ENCODE results near the gene SLX4. TPM values are rescaled to one million over a fixed set of nuclear protein-coding genes. Genes with fewer than 3 reads are reported as not detected.

The SLX4 gene
- total and polyA plus RNA-seq, 2 experiments from 2014 or later, result 1.9 to 2.3 TPM

DNA sequence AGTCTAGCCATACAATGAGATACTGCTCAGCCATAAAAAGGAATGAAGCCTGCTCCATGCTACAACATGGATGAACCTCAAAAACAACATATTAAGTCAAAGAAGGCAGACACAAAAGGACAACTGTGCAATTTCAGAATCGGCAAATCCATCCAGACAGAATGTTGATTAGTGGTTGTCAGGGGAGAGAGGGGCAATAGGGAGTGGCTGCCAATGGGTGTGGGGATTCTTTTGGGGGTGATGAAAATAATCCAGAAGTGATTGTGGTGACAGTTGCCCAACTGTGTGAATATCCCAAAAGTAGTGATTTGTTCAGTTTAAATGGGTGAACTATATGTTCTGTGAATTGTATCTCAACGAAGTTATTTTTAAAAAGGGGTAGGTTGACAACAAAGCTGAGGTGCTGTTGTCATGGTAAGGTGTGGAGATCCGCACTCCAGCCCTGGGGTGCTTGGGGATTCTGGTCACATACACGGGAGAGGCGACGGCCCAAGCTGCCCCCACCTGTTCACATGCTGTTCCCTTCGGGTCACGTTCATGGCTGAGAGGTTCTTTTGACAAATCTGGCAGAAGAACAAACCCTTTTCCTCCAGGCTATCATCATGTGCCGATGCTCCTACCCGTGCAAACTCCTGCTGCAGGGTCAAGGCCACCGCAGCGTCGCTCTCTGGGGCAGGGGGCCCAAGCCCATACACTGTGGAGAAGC, 9.6 kb downstream of the SLX4 start:
- Histone ChIP-seq H3K9me3 (ENCODE audit: low read depth) (no peaks in the 10 kb centered on the region), H2AFZ (no peak overlapping the region), H4K20me1 (ENCODE audit: insufficient read depth) (no peaks in the 10 kb centered on the region), H3K9ac (no peak overlapping the region), H3K4me1 (ENCODE audit: insufficient read depth) (no peaks in the 10 kb centered on the region), H3K36me3 (ENCODE audit: low read depth) (no peaks in the 10 kb centered on the region), H3K4me3 (no peak overlapping the region), H3K79me2 (ENCODE audit: insufficient read depth) (no peaks in the 10 kb centered on the region), H3K27me3 (replicated peaks; ENCODE audit: insufficient read depth) (no peaks in the 10 kb centered on the region), H3K4me2 (ENCODE audit: unreplicated experiment) (no peak overlapping the region), H3F3A (ENCODE audit: insufficient read depth) (no peaks in the 10 kb centered on the region), H3K27ac (no peak overlapping the region), H3K9me2 (ENCODE audit: insufficient read depth) (no peaks in the 10 kb centered on the region)
- in situ Hi-C loops (cut with MboI), result no loop called here
- TF ChIP-seq EZH2phosphoT487 (IDR thresholded peaks at IDR 0.05; ENCODE audit: insufficient read depth, low read depth) (no peak), EZH2 (IDR thresholded peaks at IDR 0.05; ENCODE audit: insufficient read depth, poor library complexity, severe bottlenecking) (no peak)
- 98% methylated on average over 13 of the region's 13 CpGs for WGBS, 2 experiments (ENCODE audit: low coverage in 1 of 2, low lambda C conversion rate in 2 of 2, missing lambda C conversion rate in 2 of 2)
- DNase-seq, result no peak

DNA sequence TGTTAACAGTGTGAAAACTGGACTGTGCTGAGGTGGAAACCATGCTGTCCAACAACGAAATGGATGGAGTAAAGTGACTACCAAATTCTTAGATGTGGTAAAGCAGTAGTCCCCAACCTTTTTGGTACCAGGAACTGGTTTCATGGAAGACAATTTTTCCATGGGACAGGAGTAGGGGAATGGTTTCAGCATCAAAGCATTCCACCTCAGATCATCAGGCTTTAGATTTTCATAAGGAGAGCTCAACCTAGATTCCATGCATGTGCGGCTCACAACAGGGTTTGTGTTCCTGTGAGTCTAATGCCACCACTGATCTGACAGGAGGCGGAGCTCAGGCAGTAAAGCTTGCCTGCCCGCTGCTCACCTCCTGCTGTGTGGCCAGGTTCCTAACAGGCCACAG, 11.5 kb downstream of the SLX4 start:
- Histone ChIP-seq H3K4me3 (no peak overlapping the region), H3K4me1 (ENCODE audit: insufficient read depth) (no peaks in the 10 kb centered on the region), H3F3A (ENCODE audit: insufficient read depth) (no peaks in the 10 kb centered on the region), H3K36me3 (ENCODE audit: low read depth) (no peaks in the 10 kb centered on the region), H3K9ac (no peak overlapping the region), H3K4me2 (ENCODE audit: unreplicated experiment) (no peak overlapping the region), H3K27me3 (replicated peaks; ENCODE audit: insufficient read depth) (no peaks in the 10 kb centered on the region), H3K9me3 (ENCODE audit: low read depth) (no peaks in the 10 kb centered on the region), H3K79me2 (ENCODE audit: insufficient read depth) (no peaks in the 10 kb centered on the region), H3K9me2 (ENCODE audit: insufficient read depth) (no peaks in the 10 kb centered on the region), H2AFZ (no peak overlapping the region), H4K20me1 (ENCODE audit: insufficient read depth) (no peaks in the 10 kb centered on the region), H3K27ac (no peak overlapping the region)
- 97 to 99% methylated on average over 4 of the region's 4 CpGs for WGBS, 2 experiments (ENCODE audit: low coverage in 1 of 2, low lambda C conversion rate in 2 of 2, missing lambda C conversion rate in 2 of 2)
- DNase-seq, result no peak
- TF ChIP-seq EZH2 (IDR thresholded peaks at IDR 0.05; ENCODE audit: insufficient read depth, poor library complexity, severe bottlenecking), result no peak
- no peak for TF ChIP-seq EZH2phosphoT487 (IDR thresholded peaks at IDR 0.05; ENCODE audit: insufficient read depth, low read depth)
- in situ Hi-C loops (cut with MboI), result no loop called here

DNA sequence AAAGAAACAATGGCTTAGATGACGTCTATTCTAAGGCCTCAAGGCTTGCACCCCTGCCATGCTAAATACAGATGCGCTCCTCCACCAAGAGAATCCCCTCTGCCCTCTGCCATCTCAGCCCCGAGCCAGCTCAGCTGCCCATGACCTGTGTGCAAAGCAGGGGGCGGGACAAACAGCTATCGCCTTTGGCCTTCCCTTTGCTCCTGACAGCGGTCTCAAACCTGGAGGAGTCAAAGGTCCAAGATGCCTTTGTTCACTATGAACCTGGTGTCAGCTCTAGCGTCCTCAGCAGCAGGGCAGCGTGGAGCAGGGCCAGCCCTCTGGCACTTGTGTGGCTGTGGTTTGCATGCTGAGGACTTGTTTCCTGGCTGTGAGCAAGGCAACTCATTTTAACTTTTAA, 12.3 kb downstream of the SLX4 start:
- Histone ChIP-seq H3K27ac (no peak overlapping the region), H3K4me1 (ENCODE audit: insufficient read depth) (no peaks in the 10 kb centered on the region), H3K9me3 (ENCODE audit: low read depth) (no peaks in the 10 kb centered on the region), H3K4me3 (no peak overlapping the region), H3K79me2 (ENCODE audit: insufficient read depth) (no peaks in the 10 kb centered on the region), H4K20me1 (ENCODE audit: insufficient read depth) (no peaks in the 10 kb centered on the region), H3F3A (ENCODE audit: insufficient read depth) (no peaks in the 10 kb centered on the region), H3K4me2 (ENCODE audit: unreplicated experiment) (no peak overlapping the region), H2AFZ (no peak overlapping the region), H3K9ac (no peak overlapping the region), H3K36me3 (ENCODE audit: low read depth) (no peaks in the 10 kb centered on the region), H3K9me2 (ENCODE audit: insufficient read depth) (no peaks in the 10 kb centered on the region), H3K27me3 (replicated peaks; ENCODE audit: insufficient read depth) (no peaks in the 10 kb centered on the region)
- TF ChIP-seq EZH2 (IDR thresholded peaks at IDR 0.05; ENCODE audit: insufficient read depth, poor library complexity, severe bottlenecking) (no peak), EZH2phosphoT487 (IDR thresholded peaks at IDR 0.05; ENCODE audit: insufficient read depth, low read depth) (no peak)
- no peak for DNase-seq
- 95 to 98% methylated on average over 8 of the region's 8 CpGs for WGBS, 2 experiments (ENCODE audit: low coverage in 1 of 2, low lambda C conversion rate in 2 of 2, missing lambda C conversion rate in 2 of 2)
- in situ Hi-C loops (cut with MboI), result no loop called here

DNA sequence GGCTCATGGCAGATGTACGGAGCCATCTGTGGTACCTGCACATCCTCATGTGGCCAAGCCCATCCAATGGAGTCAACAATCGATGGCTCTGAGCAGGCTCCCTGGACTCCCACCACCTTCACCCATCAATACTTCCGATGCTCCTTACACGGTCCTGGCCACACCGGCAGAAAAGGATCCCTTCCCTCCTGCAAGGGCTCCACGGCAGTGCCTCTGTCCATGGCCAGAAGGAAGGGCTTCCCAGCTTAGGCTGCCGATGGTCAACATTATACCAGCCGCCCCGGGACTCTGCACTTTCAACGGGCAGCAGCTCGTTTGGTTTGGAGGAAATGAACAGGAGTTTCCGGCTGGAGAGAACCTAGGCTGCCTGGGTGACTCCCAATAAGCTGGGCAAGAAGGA, 13.2 kb downstream of the SLX4 start:
- H3K9me2 ChIP-seq (ENCODE audit: insufficient read depth), result no peaks in the 10 kb centered on the region
- H3K4me3 ChIP-seq, result no peak overlapping the region
- 95 to 97% methylated on average over 12 of the region's 12 CpGs for WGBS, 2 experiments (ENCODE audit: low coverage in 1 of 2, low lambda C conversion rate in 2 of 2, missing lambda C conversion rate in 2 of 2)
- no peaks in the 10 kb centered on the region for H3K27me3 ChIP-seq (replicated peaks; ENCODE audit: insufficient read depth)
- TF ChIP-seq EZH2 (IDR thresholded peaks at IDR 0.05; ENCODE audit: insufficient read depth, poor library complexity, severe bottlenecking), result no peak
- TF ChIP-seq EZH2phosphoT487 (IDR thresholded peaks at IDR 0.05; ENCODE audit: insufficient read depth, low read depth), result no peak
- H3K4me2 ChIP-seq (ENCODE audit: unreplicated experiment), result no peak overlapping the region
- H4K20me1 ChIP-seq (ENCODE audit: insufficient read depth), result no peaks in the 10 kb centered on the region
- no peaks in the 10 kb centered on the region for H3K4me1 ChIP-seq (ENCODE audit: insufficient read depth)
- H3F3A ChIP-seq (ENCODE audit: insufficient read depth), result no peaks in the 10 kb centered on the region
- H3K79me2 ChIP-seq (ENCODE audit: insufficient read depth), result no peaks in the 10 kb centered on the region
- H3K9me3 ChIP-seq (ENCODE audit: low read depth), result no peaks in the 10 kb centered on the region
- H3K27ac ChIP-seq, result no peak overlapping the region
- no peak overlapping the region for H2AFZ ChIP-seq
- in situ Hi-C loops (cut with MboI), result no loop called here
- no peak overlapping the region for H3K9ac ChIP-seq
- no peaks in the 10 kb centered on the region for H3K36me3 ChIP-seq (ENCODE audit: low read depth)
- no peak for DNase-seq

Measured in GM23248 (cell line).